DND-41 (cell line): ENCODE results near the gene MORN4.
A peak's percentile ranks its signal among the peaks of the same experiment; 100 is the strongest.
"Not testable (repeated sequence)": the region's sequence is repeated elsewhere in the genome, so short reads cannot be mapped to it uniquely, and the experiment has no call there.

Experiments used
- ATAC-seq: fragments of 200-7000 bp; cut with Tn5 transposase; 3 replicates; pipeline ENCODE4 v1.9.1; 2021; ENCODE audit warnings: low read depth; ENCODE audit not compliant: insufficient read depth
- DNase-seq: peaks from one replicate; pipeline ENCODE4 v3.0.0-alpha.2; 2020
- H2AFZ ChIP-seq: 2 replicates; pipeline ENCODE4 v1.6.0; 2012; ENCODE audit warnings: low read depth, low read length
- H3K27ac ChIP-seq: 2 replicates; pipeline ENCODE4 v1.5.1; 2012; ENCODE audit warnings: low read length, inconsistent platforms
- H3K27me3 ChIP-seq: fragments of 200-600 bp; sonication (generic); 2 replicates; pipeline ENCODE4 v1.6.0; 2012; ENCODE audit warnings: low read length, mild to moderate bottlenecking, inconsistent platforms; ENCODE audit not compliant: insufficient read depth, poor library complexity
- H3K36me3 ChIP-seq: 2 replicates; pipeline ENCODE4 v1.5.1; 2012; ENCODE audit warnings: low read length, inconsistent platforms; ENCODE audit not compliant: insufficient read depth
- H3K4me1 ChIP-seq: 2 replicates; pipeline ENCODE4 v1.5.1; 2012; ENCODE audit warnings: mild to moderate bottlenecking, low read length; ENCODE audit not compliant: insufficient read depth
- H3K4me2 ChIP-seq: 2 replicates; pipeline ENCODE4 v1.6.0; 2012; ENCODE audit warnings: mild to moderate bottlenecking, moderate library complexity, low read length, inconsistent platforms; ENCODE audit not compliant: insufficient read depth
- H3K4me3 ChIP-seq, 2 experiments: fragments of 200-600 bp in 1 of 2; shearing (Covaris generic) in 1 of 2; 2 replicates each; pipeline ENCODE4 v1.5.1; 2012 to 2016; ENCODE audit warnings: inconsistent platforms in 2 of 2, low read length in 2 of 2, mild to moderate bottlenecking in 2 of 2, low read depth in 1 of 2, moderate library complexity in 1 of 2
- H3K79me2 ChIP-seq: 2 replicates; pipeline ENCODE4 v1.6.0; 2012; ENCODE audit warnings: low read length, inconsistent platforms; ENCODE audit not compliant: insufficient read depth
- H3K9ac ChIP-seq: 2 replicates; pipeline ENCODE4 v1.6.0; 2012; ENCODE audit warnings: low read depth, mild to moderate bottlenecking, inconsistent platforms, low read length, moderate library complexity
- H3K9me3 ChIP-seq: 2 replicates; pipeline ENCODE4 v1.5.1; 2012; ENCODE audit warnings: low read length, moderate library complexity, mild to moderate bottlenecking, inconsistent platforms; ENCODE audit not compliant: insufficient read depth, severe bottlenecking
- H4K20me1 ChIP-seq: 2 replicates; pipeline ENCODE4 v1.6.0; 2012; ENCODE audit warnings: low read length; ENCODE audit not compliant: insufficient read depth
- CTCF ChIP-seq: IDR thresholded peaks from 2 replicates; pipeline ENCODE4 v1.5.1; 2012; ENCODE audit warnings: borderline replicate concordance, low read length, moderate library complexity, mild to moderate bottlenecking; ENCODE audit not compliant: poor library complexity, severe bottlenecking; ENCODE audit errors: extremely low read depth
- EZH2 ChIP-seq: IDR thresholded peaks from 3 replicates; pipeline ENCODE4 v1.6.1; 2012; ENCODE audit warnings: borderline replicate concordance, low read depth, mild to moderate bottlenecking, moderate library complexity, low read length, inconsistent platforms; ENCODE audit not compliant: severe bottlenecking

Gene MORN4

GRCh38 chr10:97650726-97651125, 17.4 kb upstream of the MORN4 start:
- Histone ChIP-seq H3K79me2 (peaks cover 30% of the 10 kb centered on the region), H3K36me3 (peaks cover 71% of the 10 kb centered on the region), H3K9ac (no peak overlapping the region), H2AFZ (no peak overlapping the region), H3K27ac (no peak overlapping the region), H3K27me3 (no peaks in the 10 kb centered on the region), H3K4me3 (no peak overlapping the region), H3K9me3 (no peaks in the 10 kb centered on the region), H3K4me2 (no peak overlapping the region), H3K4me1 (peaks cover 7% of the 10 kb centered on the region), H4K20me1 (peaks cover 21% of the 10 kb centered on the region; the same call in 1 of the 2 replicates)
- ATAC-seq (no peak), DNase-seq (no peak)
- TF ChIP-seq EZH2: no peak
- TF ChIP-seq CTCF: no peak

GRCh38 chr10:97649405-97649750, 16.1 kb upstream of the MORN4 start:
- H3K4me1 ChIP-seq, H3K27ac ChIP-seq, H3K9me3 ChIP-seq, H3K4me3 ChIP-seq, H3K9ac ChIP-seq, ATAC-seq, H3K4me2 ChIP-seq, H3K27me3 ChIP-seq, DNase-seq, H2AFZ ChIP-seq: not testable (repeated sequence)
- Histone ChIP-seq H3K79me2 (peaks cover 36% of the 10 kb centered on the region), H3K36me3 (peaks cover 71% of the 10 kb centered on the region), H4K20me1 (peaks cover 21% of the 10 kb centered on the region; the same call in 1 of the 2 replicates)

GRCh38 chr10:97648562-97649404, 15.5 kb upstream of the MORN4 start:
- Histone ChIP-seq H3K27ac (peak overlapping the region; percentile 49), H3K4me3 (no peak overlapping the region), H3K9me3 (no peaks in the 10 kb centered on the region), H3K27me3 (no peaks in the 10 kb centered on the region), H3K9ac (no peak overlapping the region), H3K79me2 (peaks cover 38% of the 10 kb centered on the region), H3K36me3 (peaks cover 70% of the 10 kb centered on the region), H4K20me1 (peaks cover 21% of the 10 kb centered on the region; the same call in 1 of the 2 replicates), H3K4me1 (peaks cover 7% of the 10 kb centered on the region), H2AFZ (no peak overlapping the region), H3K4me2 (no peak overlapping the region; the same call in 1 of the 2 replicates)
- DNase-seq: no peak
- ATAC-seq: peak; percentile 55; the same call in 1 of the 3 replicates
- TF ChIP-seq EZH2: no peak
- no peak for TF ChIP-seq CTCF

- no peak overlapping the region for H2AFZ ChIP-seq
- H3K27ac ChIP-seq: no peak overlapping the region
- no peak overlapping the region for H3K4me2 ChIP-seq
- no peak overlapping the region for H3K9ac ChIP-seq
- no peak overlapping the region for H3K4me3 ChIP-seq
- DNase-seq (no peak), ATAC-seq (no peak)
- peaks cover 65% of the 10 kb centered on the region for H3K36me3 ChIP-seq
- TF ChIP-seq EZH2 (no peak), CTCF (no peak)
- H4K20me1 ChIP-seq: peaks cover 21% of the 10 kb centered on the region; the same call in 1 of the 2 replicates
- peaks cover 50% of the 10 kb centered on the region for H3K79me2 ChIP-seq
- H3K9me3 ChIP-seq: no peaks in the 10 kb centered on the region
- no peaks in the 10 kb centered on the region for H3K27me3 ChIP-seq
- peaks cover 11% of the 10 kb centered on the region for H3K4me1 ChIP-seq
Measured at GRCh38 chr10:97647556-97647955, 14.3 kb upstream of the MORN4 start.
